HG02759 (cell line): Measurements from ENCODE around the gene TMEM269.
"Not testable (repeated sequence)": the region's sequence is repeated elsewhere in the genome, so short reads cannot be mapped to it uniquely, and the experiment has no call there.

ENCODE experiments used
- ATAC-seq: cut with Tn5 transposase; IDR thresholded peaks from one replicate; pipeline ENCODE4 v1.9.1; 2021; ENCODE audit warnings: mild to moderate bottlenecking, moderate library complexity; ENCODE audit not compliant: unreplicated experiment

Gene TMEM269

DNA sequence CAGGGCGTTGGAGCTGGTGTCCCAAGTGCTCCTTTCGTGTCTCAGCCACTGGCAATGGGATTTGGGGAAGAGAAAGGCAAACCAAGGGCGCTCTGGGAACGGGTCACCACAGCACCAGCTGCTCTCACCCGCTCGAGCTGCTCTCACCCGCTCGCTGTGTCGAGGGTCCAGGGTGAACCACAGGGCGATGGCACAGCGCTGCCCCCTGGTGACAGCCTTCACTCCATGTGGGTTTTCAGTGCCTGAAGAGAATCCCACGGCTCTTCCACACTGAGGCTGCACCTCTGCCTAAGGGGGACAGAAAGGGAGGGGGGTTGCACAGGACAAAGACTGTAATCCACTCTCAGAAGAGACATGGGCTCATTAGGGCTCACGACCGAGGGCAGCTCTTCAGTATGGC, 37.7 kb upstream of the TMEM269 start:
- ATAC-seq = no peak

DNA sequence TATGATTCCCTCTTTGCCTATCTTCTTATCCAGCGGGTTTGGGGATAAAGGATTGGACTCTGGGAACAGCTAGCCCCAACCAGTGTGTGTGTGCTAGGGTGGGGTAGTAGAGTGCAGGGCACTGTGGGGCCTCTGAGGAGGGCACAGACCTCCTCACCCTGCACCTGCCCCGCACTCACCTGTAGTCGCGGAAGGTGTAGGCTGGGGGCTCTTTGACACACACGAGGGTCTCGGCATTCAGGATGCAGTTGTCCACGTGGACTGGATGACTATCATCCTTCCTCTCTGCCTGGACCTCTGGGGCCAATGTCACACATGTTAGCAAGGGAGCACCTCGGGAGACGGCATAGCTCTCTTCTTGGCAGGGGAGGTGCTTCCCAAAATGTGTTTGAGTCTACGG, 36.8 kb upstream of the TMEM269 start:
- no peak for ATAC-seq

DNA sequence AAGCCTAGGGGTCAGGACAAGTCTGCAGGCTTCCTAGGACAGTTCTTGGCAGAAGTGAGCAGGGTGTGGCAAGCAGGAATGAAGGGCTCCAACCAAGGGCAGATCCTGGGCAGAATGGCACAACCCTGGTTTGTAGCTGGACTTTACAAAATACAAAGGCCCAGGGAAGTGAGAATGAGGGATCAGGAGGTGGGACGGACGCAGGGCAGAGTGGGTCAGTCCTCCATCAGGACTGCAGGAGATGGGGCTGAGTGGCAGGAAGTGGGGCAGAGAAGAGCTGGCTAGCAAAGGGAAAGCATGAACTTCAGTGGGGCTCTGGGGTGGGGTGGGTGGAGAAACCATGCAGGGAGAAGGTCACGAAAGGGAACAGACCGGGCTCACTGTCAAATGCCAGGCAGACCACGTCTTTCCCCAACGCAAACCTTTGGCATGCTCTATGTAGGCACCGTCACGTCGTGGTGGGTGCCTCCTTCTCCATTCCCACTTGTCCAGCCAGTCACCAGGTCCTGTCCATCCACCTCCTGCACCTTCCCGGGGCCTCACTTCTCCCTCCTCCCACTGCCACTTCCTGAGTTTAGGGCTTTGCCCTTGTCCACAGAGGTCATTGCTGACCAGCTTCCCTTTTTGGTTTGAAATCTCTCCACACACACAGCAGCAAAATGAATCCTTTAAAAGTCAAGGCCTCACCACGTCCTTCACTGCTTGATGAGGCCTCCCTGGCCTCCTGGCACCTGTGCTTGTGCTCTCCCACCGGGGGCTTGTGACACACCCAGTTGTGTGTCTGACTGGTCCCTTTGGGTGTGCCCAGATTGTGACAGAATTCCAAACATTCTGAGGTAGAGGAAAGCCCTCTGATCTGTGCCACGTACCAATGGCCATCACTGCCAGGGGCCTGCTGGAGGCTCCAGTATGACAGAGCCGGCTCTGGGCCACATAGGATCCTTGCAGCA, 36.1 kb upstream of the TMEM269 start:
- ATAC-seq = no peak

DNA sequence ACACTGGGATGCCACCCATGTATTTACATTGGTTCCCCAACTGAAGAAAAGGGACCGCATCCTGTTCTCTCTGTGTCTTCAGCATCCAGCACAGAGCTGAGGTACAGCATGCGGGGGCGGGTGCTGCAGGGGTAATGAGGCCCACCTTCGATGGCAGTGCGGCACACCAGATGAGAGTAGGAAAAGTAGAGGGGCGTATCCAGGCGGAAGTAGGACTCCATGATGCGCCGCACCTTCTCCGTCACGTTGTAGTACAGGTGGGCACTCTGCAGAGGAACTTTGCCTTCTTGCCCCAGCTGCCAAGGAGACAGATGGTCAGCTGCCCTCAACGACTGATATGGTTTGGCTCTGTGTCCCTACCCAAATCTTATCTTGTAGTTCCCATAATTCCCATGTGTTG, 34.8 kb upstream of the TMEM269 start:
- ATAC-seq = no peak

DNA sequence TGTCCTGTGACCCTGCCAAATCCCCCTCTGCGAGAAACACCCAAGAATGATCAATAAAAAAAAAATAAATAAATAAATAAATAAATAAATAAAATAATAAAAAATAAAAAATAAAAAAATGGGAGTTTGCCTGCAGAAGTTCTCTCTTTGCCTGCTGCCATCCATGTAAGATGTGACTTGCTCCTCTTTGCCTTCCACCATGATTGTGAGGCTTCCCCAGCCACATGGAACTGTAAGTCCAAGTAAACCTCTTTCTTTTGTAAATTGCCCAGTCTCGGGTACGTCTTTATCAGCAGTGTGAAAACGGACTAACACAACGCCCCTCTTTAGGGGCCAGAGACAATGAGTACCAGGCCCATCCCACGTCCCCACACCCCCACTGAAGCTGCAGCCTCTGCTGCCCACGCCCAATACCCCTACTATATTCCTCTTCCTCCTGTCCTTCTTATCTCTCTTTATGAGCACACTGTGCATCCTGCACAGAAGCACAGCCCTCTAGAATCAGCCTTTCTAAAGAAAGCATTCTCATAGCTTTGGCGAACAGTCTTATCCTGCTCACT, 33.2 kb upstream of the TMEM269 start:
- not testable (repeated sequence) for ATAC-seq

DNA sequence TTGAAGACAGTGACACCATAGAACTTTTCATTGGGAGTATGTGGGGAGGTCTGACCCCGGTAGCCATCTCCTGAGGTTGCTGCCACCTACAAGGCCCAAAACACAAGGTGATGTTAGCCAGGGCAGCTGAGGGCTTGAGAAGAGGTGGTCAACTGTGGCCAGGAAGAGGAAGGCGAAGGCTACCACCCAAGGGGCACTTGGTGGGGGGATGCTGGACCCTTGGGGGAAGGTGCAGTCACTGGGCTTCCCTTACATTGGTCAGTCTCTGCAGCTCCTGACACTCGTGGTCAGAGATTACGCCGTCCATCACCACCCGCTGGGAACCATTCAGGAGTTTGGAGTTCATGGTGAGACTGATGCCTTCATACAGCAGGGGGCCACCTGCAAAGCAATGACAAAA, 32.5 kb upstream of the TMEM269 start:
- ATAC-seq = no peak

DNA sequence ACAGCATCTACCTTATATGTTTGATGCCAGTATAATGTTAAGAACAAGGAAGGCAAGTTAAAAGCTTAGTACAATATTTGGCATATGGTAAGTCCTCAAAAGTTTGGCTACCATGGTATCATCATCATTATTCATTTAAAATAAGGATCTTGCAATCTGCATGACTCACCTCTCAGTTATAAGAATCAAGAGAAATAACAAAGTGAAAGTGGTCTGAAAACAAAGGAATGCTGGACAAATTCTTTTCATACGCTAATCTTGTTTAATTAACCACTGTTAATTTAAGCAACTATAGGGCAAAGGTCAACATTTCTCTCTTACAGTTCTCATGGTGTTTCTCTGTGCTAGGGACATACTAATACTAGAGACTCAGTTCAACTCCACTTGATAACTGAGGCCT, 31.7 kb upstream of the TMEM269 start:
- ATAC-seq = no peak

DNA sequence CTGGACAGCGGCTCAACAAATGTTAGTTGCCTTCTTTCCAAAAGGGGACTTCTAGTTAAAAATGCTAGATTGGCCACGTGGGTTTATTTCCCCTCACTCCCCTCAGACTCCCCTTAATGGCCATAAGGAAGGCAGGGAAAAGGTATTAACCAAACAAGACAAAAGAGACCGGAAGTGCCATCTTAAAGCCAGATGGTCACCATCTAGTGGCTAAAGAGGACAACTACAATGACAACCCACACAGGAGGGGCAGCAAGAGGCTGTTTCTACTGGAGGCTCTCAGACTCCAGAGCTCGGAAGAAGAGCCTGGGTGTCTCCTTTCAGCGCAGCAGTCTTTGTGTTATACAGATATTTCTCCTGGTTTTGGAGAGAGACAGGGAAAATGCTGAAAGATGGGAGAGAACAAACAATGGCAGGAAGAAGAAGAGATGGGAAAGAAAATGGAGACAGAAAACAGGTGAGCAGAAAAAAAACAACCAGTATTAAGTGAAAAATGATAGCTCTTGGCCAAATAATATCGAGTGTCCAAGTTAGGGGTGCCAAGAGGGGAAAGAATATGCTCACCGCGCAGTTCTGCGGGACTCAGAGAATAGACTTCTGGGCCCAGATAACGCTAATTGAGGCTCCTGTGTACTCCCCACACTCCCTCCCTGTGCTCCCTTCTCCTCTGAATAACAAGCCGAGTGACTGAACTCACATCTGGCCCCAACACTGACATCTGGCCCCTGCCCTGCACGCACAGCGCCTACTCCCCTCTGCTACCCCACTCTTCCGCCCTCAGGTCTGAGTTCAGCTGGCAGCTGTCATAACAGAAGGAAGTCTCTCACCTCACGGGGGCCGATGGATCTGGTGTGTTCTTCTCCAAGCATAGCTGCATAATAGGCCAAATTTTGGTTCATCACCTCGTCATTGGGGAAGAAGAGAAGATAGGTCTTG, 27.6 kb upstream of the TMEM269 start:
- no peak for ATAC-seq

DNA sequence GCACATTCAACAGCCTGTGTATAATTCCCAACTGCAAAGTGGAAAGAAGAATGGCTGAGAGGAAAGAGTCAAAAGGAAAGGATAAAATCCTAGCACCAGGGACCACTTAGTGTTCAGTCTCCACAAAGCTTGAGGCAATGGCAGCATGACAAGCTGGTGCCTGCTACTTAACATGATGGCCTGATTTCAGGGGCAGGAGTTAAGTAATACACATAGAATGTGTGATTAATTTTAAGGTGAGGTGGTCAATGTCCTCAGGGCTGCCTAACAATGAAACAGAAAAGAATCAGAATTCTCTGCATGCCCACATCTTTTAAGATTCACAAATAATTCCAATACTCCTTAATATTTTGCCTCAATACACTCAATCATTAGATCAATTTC, 26.9 kb upstream of the TMEM269 start:
- ATAC-seq = no peak

DNA sequence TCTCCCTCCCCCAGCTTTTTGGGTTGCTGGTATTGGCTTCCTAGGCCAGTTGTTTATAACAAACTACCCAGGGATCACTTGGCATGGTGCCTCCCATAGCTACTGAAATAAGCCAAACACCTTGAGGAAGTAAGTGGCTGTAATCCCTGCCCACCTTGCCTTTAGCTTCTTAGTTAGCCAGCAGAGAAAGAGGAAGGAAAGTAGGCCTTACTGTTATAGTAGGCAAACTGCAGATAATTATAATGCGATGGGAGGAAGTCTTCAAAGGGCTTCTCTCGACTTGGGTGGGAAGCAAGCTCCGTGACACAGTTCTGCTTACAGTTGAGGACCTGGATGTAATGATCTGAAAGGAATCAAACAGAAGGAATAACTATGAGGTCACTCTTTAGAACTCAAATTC, 26.1 kb upstream of the TMEM269 start:
- no peak for ATAC-seq

DNA sequence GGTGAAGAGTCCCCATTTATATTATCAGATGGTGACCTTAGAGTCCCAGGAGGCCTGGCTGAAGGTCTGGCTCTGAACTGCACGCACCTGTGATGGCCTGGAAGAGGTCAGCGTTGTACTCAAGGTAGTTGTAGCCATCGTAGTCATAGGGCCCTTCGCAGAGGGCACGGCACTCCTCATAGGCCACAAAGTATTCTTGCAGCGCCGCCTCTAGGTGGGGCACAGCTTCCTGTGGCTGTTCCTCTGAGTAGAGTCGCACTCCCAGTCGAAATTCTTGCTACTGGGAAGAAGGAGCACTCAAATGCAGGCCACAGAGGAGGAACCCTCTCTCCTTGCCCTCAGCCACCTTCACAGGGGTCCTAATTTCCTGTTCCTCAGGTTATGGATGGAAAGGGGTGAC, 25.7 kb upstream of the TMEM269 start:
- ATAC-seq = no peak

DNA sequence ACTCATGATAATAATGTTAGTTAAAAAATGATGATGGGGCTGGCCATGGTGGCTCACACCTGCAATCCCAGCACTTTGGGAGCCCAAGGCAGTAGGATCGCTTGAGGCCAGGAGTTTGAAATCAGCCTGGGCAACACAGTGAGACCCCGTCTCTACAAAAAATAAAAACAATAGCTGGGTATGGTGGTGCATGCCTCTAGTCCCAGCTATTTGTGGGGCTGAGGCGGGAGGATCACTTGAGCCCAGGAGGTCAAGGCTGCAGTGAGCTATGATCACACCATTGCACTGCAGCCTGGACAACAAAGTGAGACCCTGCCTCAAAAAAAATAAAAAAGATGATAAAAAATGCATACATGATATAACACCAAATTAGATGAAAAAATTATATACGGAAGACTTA, 23.2 kb upstream of the TMEM269 start:
- no peak for ATAC-seq

DNA sequence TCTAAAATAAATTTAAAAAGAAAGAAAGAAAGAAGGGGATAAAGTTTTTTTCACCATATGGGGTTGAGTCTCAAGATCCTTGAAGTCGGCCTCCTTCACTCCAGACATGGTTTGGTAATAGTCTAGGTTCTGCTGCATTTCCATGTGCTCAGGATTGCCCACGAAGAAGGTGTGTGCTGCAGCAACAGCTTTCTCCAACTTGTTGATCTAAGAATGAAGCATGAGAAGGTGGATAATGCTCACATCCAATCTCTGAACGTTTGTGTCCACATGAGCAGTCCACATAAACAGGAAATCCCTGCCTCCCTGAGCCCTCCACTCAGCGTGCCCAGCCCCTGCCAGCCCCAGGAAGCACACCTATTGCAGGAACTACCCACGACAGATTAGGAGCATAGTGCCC, 22.5 kb upstream of the TMEM269 start:
- no peak for ATAC-seq

DNA sequence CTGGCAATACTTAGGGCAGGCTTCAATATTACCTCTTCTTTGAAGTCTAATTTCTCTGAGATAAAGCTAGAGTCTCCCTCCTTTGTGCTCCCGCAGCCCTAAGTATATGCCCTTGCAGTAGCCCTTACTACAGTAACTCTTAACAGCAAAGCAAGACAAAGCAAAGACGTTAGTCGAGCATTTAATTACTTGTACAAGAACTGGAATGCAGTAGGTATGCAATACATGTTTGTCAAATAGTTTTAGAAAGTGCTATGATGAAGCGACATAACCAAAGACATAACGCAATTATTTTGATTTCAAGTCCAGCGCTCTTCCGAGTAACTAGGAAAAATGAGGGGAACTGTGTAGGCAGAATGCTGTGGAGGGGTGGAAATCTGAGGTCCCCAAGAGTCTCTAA, 19.5 kb upstream of the TMEM269 start:
- no peak for ATAC-seq

DNA sequence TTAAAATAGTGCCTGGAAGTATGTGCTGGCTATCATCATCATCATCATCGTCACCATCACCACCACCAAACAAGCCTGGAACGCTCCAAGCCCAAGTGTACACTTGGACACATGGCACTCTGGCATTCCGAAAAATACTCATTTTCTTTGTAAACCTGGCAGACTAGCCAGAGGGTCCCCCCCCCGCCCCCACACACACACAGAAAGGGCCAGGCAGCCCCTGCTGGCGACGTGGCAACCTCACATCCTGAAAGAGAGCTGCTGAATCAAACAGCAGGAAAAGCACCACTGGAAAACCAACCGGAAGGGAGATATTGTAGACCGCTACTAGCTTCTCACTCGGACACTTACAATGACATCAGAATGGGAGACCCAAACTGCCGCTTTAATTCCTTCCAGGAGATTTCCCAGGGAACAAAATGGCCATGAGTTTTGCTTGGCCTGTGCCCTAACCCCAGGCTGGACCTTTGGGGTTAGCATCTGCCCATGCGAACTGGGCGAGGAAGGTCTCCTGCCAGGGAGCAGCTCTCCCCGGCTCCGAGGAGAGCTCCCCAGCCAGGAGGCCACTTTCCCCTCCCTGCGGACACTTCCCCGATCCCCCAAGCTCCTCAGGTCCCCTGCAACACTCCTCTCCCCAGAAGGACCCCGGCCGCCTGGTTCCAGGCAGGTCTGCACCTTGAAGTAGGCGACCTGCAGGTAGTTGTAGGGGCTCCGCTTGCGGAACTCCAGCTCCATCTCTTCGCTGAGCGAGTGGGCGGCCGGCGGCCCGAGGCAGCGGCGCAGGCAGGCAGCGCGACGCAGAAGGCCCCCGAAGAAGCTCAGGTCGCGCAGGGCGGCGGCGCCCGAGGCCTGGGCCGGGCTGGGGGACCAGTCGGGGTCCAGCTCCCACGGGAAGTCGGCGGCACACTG, 18.7 kb upstream of the TMEM269 start:
- ATAC-seq = peak; percentile 21

DNA sequence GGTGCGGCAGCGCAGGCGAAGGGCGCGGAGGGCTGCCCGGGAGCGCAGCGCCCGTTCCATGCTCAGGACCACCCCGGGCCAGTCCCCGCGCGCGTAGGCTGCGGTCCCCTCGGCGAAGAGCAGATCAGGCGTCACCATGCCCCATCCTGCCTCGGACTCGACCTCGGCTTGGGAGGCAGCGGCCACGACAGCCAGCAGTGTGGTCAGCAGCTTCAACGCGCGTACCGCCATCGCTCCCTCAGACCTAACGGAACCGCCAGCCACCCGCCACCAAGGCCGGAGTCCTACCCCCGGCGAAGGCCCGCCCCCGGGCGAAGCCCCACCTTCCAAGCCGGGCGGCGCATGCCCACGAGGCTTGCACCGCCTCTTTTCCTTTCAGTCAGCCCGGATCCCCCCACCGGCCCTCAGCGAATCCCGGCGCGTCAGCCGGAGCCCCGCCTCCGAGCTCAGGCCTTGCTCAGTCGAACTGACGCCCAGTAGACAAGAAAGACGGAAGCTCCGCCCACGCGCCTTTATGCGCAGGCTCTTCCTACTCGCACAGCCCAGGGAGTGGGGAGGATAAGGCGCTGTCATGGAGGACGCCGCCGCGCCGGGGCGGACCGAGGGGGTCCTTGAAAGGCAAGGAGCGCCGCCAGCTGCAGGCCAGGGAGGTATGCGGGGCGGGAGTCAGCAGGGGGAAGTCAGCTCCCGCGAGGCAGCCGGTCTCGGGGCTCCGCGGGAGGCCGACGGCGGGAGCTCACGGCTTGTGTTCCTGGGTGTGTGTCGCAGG, 17.9 kb upstream of the TMEM269 start, which contains the start of the genes C1orf50 and P3H1:
TSS of gene C1orf50 (plus strand) at position 509 of the 769 bp plus-strand sequence. CDS start at position 572, 63 bp downstream.
TSS of gene P3H1 (minus strand) at position 288 of the 769 bp plus-strand sequence. CDS start at position 231, 57 bp downstream.
- ATAC-seq = peak; percentile 91

DNA sequence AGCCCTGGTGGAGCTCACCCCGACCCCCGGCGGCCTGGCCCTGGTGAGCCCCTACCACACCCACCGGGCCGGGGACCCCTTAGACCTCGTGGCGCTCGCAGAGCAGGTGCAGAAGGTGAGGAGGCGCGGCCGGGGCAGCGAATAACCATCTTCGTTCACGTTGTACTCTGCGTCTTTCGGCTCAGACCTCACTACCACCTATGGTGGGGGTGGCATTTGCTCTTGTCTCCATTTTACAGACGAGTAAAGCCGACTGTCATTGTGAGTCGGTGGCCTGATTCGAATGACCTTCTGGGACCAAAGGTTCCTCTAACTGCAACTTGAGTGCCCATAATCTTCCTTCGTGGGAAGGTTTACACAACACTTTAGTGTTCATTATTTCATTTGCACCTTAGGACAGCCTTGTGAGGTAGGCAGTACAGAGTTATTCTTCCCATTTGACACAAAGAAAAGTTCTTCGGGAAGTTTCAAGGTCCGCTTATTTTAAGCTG, 17.2 kb upstream of the TMEM269 start:
- ATAC-seq = peak; percentile 10

DNA sequence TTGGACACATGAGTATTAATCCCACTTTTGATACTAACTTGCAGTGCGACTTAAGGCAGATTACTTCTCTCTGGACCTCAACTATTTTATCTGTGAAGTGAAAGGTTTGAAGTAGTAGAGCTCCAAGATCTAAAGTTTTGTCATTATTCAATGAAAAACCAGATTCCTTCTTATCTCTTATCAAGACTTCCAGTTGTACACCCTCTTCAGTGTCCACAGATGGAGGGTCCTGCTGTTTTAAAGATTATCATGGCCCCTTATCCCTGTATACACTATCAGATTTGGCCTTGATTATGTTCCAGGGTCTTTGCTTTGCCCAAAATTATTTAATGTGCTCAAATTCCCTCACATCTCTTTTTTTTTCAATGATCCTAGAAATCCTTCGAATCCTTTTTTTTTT, 16.6 kb upstream of the TMEM269 start:
- no peak for ATAC-seq

DNA sequence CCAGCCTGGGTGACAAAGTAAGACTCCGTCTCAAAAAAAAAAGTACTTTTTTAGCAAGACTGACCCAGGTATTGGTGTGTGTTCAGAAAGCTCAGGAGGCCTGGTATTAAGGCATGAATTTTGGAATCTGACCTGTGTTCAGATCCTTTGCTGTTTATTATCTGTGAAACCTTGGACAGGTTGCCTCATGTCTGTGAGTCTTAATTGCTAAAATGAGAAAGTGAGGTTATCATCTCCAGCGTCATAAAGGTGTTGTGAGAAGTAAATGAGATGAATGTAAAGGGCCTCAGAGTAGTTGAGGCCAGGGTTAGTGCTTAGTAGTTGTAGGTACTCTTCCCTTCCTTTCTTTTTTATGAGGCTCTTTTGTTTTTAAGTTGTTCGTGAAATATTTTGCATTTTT, 15.0 kb upstream of the TMEM269 start:
- ATAC-seq = no peak
